Testis (tissue), 3 donors: Measurements from ENCODE around the gene ANO3. TPM values are rescaled to one million over a fixed set of nuclear protein-coding genes. Genes with fewer than 3 reads are reported as not detected.

Experiments
- DNase-seq: peaks from one replicate; pipeline ENCODE4 v3.0.0-alpha.2; 2019
- H3K27ac ChIP-seq, 2 donors: fragments of 200-600 bp; sonication (generic); one replicate each; pipeline ENCODE4 v1.5.1; 2019
- H3K27me3 ChIP-seq: fragments of 200-600 bp; sonication (generic); one replicate; pipeline ENCODE4 v1.5.1; 2019
- H3K36me3 ChIP-seq: fragments of 200-600 bp; sonication (generic); one replicate; pipeline ENCODE4 v1.5.1; 2017; ENCODE audit warnings: low read depth; ENCODE audit errors: missing control alignments
- H3K4me1 ChIP-seq: fragments of 200-600 bp; sonication (generic); one replicate; pipeline ENCODE4 v1.5.1; 2019
- H3K4me3 ChIP-seq, 2 donors: fragments of 200-600 bp; sonication (generic); one replicate each; pipeline ENCODE4 v1.5.1; 2017 to 2019
- H3K9me3 ChIP-seq: fragments of 200-600 bp; sonication (generic); one replicate; pipeline ENCODE4 v1.5.1; 2017
- POLR2A ChIP-seq: fragments of 450-650 bp; IDR thresholded peaks from one replicate; pipeline ENCODE4 v1.6.1; 2017; ENCODE audit warnings: antibody characterized with exemption, mild to moderate bottlenecking, moderate library complexity
- WGBS, 2 donors: methylation state at CpG; one replicate each; pipeline ENCODE4 v1.1.5; 2018; 5-methylcytosine and 5-hydroxymethylcytosine counted together
- intact Hi-C: fragments of 100-400 bp; cut with DNase I; formaldehyde crosslinking; loops from one replicate; pipeline ENCODE4 v1.15.1; 2023; ENCODE audit warnings: low total_unique reads
- polyA plus RNA-seq: library from polyadenylated mRNA; stranded (reverse); fragments of 350-450 nt; fragmentation: Illumina TruSeq; extraction: RNeasy Lipid Tissue Mini Kit (QIAGEN cat#74804); gene quantifications from one replicate; pipeline ENCODE4 v1.2.3, GENCODE V29; 2014; ENCODE audit warnings: low read depth, low replicate concordance; ENCODE audit not compliant: insufficient read depth
- total RNA-seq, 2 donors: library from RNA; depleted of rRNA; stranded (reverse); fragments of >200 nt; gene quantifications; one replicate each; pipeline ENCODE4 v1.2.3, GENCODE V29; 2016
- TF ChIP-seq, protein P1 (sequence below), 3 experiments: fragments of 450-650 bp in 2 of 3; fragments of 200-600 bp in 1 of 3; sonication (generic) in 1 of 3; IDR thresholded peaks; one replicate each; pipeline ENCODE4 v1.5.1; 2016 to 2019; ENCODE audit warnings: antibody characterized with exemption in 3 of 3, mild to moderate bottlenecking in 2 of 3, moderate library complexity in 1 of 3

The ANO3 gene
- total and polyA plus RNA-seq, 3 donors from 2014 or later = 1.9 to 2.4 (median 2.2) TPM

- Histone ChIP-seq H3K27ac (no peak overlapping the region), H3K4me3 (no peak overlapping the region)
These were observed 133.3 kb downstream of the ANO3 start for GRCh38 chr11:26465274-26465673.

GRCh38 chr11:26467506-26467905, 135.6 kb downstream of the ANO3 start:
- WGBS, 2 donors = 59 to 88% methylated on average over 1 of the region's 1 CpG
- TF ChIP-seq, protein P1, sequence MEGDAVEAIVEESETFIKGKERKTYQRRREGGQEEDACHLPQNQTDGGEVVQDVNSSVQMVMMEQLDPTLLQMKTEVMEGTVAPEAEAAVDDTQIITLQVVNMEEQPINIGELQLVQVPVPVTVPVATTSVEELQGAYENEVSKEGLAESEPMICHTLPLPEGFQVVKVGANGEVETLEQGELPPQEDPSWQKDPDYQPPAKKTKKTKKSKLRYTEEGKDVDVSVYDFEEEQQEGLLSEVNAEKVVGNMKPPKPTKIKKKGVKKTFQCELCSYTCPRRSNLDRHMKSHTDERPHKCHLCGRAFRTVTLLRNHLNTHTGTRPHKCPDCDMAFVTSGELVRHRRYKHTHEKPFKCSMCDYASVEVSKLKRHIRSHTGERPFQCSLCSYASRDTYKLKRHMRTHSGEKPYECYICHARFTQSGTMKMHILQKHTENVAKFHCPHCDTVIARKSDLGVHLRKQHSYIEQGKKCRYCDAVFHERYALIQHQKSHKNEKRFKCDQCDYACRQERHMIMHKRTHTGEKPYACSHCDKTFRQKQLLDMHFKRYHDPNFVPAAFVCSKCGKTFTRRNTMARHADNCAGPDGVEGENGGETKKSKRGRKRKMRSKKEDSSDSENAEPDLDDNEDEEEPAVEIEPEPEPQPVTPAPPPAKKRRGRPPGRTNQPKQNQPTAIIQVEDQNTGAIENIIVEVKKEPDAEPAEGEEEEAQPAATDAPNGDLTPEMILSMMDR (IDR thresholded peaks at IDR 0.05) = no peak
- TF ChIP-seq POLR2A = no peak

More at GRCh38 chr11:26465274-26465673, 133.3 kb downstream of the ANO3 start:
- intact Hi-C loops = no loop called here
- no peaks in the 10 kb centered on the region for H3K27me3 ChIP-seq
- H3K36me3 ChIP-seq = no peaks in the 10 kb centered on the region
- TF ChIP-seq, protein P1 (IDR thresholded peaks at IDR 0.05) = no peak
- no peak for TF ChIP-seq POLR2A
- H3K4me1 ChIP-seq = no peaks in the 10 kb centered on the region
- DNase-seq = no peak
- H3K9me3 ChIP-seq = no peaks in the 10 kb centered on the region

DNA sequence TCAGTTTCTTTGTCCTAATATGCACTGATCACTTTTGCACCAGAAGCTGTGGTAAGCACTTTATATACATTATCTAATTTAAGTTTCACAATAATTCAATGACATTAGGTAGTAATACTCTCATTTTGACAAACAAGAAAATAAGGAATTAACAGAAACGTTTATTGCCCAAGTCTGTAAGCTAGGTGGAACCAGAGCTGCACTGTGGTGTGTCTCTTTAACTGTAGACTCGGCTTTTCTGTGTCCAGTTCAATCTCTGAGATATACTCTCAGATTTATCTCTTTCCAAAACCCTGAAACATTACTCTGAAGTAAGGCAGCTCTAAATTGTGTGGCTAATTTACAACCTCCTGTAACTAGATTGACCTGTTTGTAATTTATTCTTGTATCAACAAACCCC, 139.1 kb downstream of the ANO3 start:
- WGBS, 2 donors = 18 to 31% methylated on average over 2 of the region's 2 CpGs
- H3K4me1 ChIP-seq = no peaks in the 10 kb centered on the region
- no peaks in the 10 kb centered on the region for H3K27me3 ChIP-seq
- no peak overlapping the region for H3K27ac ChIP-seq
- TF ChIP-seq, protein P1 (IDR thresholded peaks at IDR 0.05) = no peak
- no peak for TF ChIP-seq POLR2A
- intact Hi-C loops = no loop called here
- DNase-seq = no peak
- H3K36me3 ChIP-seq = no peaks in the 10 kb centered on the region
- no peak overlapping the region for H3K4me3 ChIP-seq
- no peaks in the 10 kb centered on the region for H3K9me3 ChIP-seq

More at GRCh38 chr11:26467506-26467905, 135.6 kb downstream of the ANO3 start:
- intact Hi-C loops = no loop called here
- H3K27me3 ChIP-seq = no peaks in the 10 kb centered on the region
- no peaks in the 10 kb centered on the region for H3K4me1 ChIP-seq
- no peak overlapping the region for H3K4me3 ChIP-seq
- no peak overlapping the region for H3K27ac ChIP-seq
- H3K36me3 ChIP-seq = no peaks in the 10 kb centered on the region
- DNase-seq = no peak
- no peaks in the 10 kb centered on the region for H3K9me3 ChIP-seq

GRCh38 chr11:26473216-26474194, 141.6 kb downstream of the ANO3 start:
- Histone ChIP-seq H3K27ac (no peak overlapping the region), H3K9me3 (no peaks in the 10 kb centered on the region), H3K36me3 (no peaks in the 10 kb centered on the region), H3K4me3 (no peak overlapping the region), H3K27me3 (no peaks in the 10 kb centered on the region), H3K4me1 (no peaks in the 10 kb centered on the region)
- intact Hi-C loops = no loop called here
- TF ChIP-seq, protein P1 (IDR thresholded peaks at IDR 0.05) = no peak
- TF ChIP-seq POLR2A = no peak
- no peak for DNase-seq
- WGBS, 2 donors = 70 to 72% methylated on average over 4 of the region's 4 CpGs
